C4-2B (cell line): ENCODE data around the gene ADAM12.

ENCODE experiments used
- H3K27ac ChIP-seq: fragments of 450-650 bp; 2 replicates; pipeline ENCODE4 v1.5.1; 2017
- CTCF ChIP-seq: fragments of 450-650 bp; conservative IDR thresholded peaks from 2 replicates; pipeline ENCODE4 v1.5.1; 2017; ENCODE audit warnings: mild to moderate bottlenecking
- ZFX ChIP-seq: fragments of 450-650 bp; IDR thresholded peaks from 2 replicates; pipeline ENCODE4 v1.6.1; 2017

Gene ADAM12

GRCh38 chr10:126068322-126068721, 320.0 kb downstream of the ADAM12 start:
- TF ChIP-seq CTCF (no peak), ZFX (no peak)
- no peak overlapping the region for H3K27ac ChIP-seq

DNA sequence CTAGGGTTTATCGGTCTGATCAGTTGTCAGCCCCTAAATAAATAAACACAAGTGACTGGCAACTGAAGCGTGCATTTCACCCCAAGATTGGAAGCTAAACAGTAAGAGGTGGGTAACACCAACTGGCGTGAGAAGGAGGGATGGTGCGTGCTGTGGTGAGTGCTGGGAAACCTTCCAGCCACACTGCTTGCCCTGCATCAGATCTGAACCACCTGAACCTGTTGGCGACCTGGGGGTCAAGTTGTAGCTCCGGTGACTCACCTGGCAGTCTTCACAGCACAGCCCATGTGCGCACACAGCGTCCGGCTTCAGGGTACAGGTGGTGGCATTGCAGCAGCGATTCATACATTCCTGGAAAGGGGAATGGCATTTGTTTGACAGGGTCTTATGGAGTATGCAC, 321.8 kb downstream of the ADAM12 start:
- no peak overlapping the region for H3K27ac ChIP-seq
- no peak for TF ChIP-seq ZFX
- TF ChIP-seq CTCF, result no peak

DNA sequence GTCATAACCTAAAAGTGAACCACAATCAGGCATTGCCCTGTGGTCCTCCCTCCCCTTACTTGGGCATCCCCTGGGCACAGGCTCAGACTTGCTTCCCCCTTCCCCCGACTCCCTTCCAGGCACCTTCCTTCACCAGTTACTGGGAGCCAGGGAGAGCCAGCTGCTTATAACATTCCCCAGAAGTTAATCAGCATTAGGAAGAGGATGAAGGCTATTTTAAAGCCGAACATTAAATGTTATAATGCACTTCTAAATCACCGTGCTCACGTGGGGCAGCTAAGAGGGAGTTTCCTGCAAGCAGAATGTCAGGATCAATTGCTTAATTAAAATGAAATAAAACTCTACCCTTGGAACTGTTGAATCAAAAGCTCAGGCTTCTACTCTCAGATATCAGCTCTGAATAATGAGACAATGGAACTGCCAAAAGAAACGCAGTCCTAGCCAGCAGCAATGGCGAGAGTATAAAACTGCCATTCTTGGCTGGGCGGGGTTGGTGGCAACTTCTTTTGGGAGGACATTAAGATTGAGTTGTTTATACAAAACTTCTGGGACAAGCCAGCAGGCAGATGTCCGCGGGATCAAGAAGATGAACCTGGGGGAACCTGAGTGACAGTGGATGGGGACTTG, 322.4 kb downstream of the ADAM12 start:
- no peak for TF ChIP-seq CTCF
- TF ChIP-seq ZFX, result no peak
- H3K27ac ChIP-seq, result no peak overlapping the region

DNA sequence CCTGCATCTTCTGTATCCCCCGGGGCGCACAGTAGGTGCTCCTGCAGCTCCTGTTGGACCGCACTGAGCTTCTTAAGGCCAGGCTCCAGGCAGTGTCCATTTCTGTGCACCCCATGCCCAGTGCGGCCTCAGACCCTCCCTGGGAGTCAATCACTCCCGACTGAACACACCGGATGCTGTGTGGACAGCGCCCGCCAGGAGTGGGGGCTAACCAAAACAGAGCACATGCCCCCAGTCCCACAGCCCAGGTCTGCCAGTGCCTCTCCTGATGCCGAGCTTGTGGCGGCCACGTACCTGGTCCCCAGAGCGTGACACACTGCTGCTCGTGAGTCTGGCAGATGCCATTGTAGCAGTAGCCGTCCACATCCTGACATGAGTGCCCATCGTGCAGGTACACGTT, 323.8 kb downstream of the ADAM12 start:
- TF ChIP-seq ZFX, result no peak
- TF ChIP-seq CTCF, result no peak

DNA sequence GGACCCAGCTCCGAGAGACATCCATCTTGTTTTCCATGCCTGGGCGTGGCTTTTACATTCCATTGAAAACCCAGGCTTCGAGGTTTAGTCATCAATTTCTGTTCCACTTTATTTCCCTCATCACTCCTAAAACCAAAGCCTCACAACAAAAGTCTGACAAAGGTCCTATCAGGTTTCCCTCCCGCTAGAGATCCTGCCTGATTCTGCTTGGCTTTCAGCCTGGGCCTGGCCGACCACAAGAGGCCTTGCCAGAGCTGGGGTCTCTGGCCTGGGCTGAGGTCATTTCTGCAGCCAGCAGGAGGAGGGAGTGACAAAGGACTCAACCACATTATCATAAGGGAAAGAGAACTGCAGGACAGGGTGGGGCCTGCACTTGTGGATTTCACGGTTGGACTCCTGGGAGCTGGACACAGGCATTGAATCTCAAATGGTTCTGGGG, 324.9 kb downstream of the ADAM12 start:
- no peak overlapping the region for H3K27ac ChIP-seq
- TF ChIP-seq ZFX (no peak), CTCF (no peak)

More for the DNA sequence above, 323.8 kb downstream of the ADAM12 start:
- H3K27ac ChIP-seq, result no peak overlapping the region

DNA sequence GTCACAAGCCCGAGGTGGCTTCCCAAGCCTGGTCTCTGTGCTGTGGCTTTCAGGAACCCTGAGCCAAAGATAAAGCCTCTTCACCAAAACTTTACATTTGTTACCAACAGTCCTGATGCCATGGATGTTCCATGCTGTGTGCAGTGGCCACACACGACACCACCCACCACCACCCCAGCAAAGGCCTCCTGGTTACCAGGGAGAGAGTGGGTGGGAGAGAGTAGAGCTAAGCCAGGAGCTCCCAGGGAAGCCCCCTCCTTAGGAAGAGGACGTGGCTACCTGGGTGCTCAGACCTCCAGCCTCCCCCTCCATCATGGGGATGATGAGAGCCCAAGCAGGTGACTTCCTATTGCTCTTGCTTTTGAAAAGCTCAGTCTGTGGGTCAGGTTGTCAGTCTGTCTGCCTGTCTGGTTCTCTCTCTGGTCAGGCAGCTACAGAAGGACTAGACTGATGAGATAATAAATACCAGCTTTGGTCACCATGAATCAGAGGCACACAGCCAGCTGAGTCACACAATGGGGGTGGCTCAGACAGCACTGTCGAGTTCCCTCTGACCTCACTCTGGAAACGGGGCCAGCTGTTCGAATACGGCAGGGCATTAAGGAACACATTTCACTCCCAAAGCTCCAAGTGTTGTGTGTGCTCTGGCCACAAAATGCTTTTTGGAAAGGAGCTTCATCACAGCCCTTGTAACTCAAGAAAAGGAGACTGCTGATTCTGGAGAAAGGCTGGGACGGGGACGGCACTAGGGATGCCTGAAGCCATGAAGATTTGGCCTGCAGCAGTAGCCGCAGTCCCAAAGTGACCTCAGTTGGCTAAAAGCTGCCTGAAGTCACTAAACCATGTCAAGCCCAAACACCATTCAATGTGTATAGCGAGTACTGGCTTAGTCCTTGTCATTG, 325.9 kb downstream of the ADAM12 start:
- TF ChIP-seq CTCF (no peak), ZFX (no peak)
- H3K27ac ChIP-seq, result no peak overlapping the region

GRCh38 chr10:126061526-126061925, 326.8 kb downstream of the ADAM12 start:
- H3K27ac ChIP-seq, result no peak overlapping the region
- TF ChIP-seq CTCF, result no peak
- TF ChIP-seq ZFX, result no peak
